Muscle layer of colon (tissue), 2 donors: ENCODE results near the gene MZF1.
"Not testable (repeated sequence)": the region's sequence is repeated elsewhere in the genome, so short reads cannot be mapped to it uniquely, and the experiment has no call there.

Experiments
- H3K27ac ChIP-seq: one replicate; pipeline ENCODE4 v1.7.0; 2013; ENCODE audit warnings: low read depth, mild to moderate bottlenecking, low read length, moderate library complexity
- H3K27me3 ChIP-seq, 2 donors: one replicate each; pipeline ENCODE4 v1.7.0; 2013; ENCODE audit warnings: low read length in 2 of 2, mild to moderate bottlenecking in 2 of 2; ENCODE audit not compliant: insufficient read depth in 2 of 2, control insufficient read depth in 1 of 2
- H3K36me3 ChIP-seq: one replicate; pipeline ENCODE4 v1.7.0; 2013; ENCODE audit warnings: mild to moderate bottlenecking, low read length; ENCODE audit not compliant: insufficient read depth
- H3K4me1 ChIP-seq: one replicate; pipeline ENCODE4 v1.7.0; 2013; ENCODE audit warnings: mild to moderate bottlenecking, low read length; ENCODE audit not compliant: insufficient read depth
- H3K4me3 ChIP-seq, 2 donors: one replicate each; pipeline ENCODE4 v1.7.0; 2013; ENCODE audit warnings: low read length in 2 of 2, low read depth in 1 of 2, mild to moderate bottlenecking in 1 of 2, moderate library complexity in 1 of 2
- H3K9ac ChIP-seq: one replicate; pipeline ENCODE4 v1.7.0; 2013; ENCODE audit warnings: low read length
- H3K9me3 ChIP-seq: one replicate; pipeline ENCODE4 v1.7.0; 2013; ENCODE audit warnings: mild to moderate bottlenecking, low read length
- donor health status: abdominal sarcoma.
- donor health status: Adenocarcinoma of cecum.

MZF1 gene

DNA sequence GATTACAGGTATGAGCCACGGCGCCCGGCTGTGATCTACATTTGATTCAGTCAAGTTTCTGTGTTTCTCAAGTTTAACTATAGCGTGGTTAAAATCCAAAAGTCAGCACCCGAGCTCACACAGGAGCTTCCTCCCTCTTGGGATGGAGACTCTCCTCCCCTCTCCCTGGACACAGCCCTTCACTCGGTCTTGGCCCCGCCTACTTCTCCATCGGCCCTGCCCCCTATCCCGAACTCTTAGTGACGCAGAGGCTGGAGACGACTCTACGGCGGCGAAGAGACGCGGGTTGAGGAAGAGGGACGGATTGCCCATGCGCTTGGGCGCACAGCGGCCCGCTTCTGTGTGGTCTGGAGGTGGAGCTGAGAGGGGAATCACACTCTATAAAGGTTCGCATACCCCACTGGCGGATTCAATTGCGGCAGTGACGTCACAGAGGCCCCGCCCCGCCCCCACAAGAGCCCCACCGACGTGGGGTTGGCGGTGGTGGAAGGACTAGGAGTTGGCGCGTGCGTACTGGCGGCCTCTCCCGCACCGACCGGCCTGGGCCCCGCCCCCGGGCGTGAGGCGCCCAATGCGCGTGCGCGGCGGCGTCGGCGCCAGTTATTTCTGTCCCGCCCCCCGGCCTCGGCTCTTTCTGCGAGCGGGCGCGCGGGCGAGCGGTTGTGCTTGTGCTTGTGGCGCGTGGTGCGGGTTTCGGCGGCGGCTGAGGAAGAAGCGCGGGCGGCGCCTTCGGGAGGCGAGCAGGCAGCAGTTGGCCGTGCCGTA, 29.1 kb downstream of the MZF1 start, which contains the start of gene TRIM28:
Gene TRIM28 (plus strand): TSS at position 239 of the 765 bp plus-strand sequence. CDS start 694 bp downstream, outside the sequence.
- peaks cover 33% of the 10 kb centered on the region for H3K36me3 ChIP-seq
- peak within 1 kb of the TSS; percentile 90 for H3K27ac ChIP-seq

DNA sequence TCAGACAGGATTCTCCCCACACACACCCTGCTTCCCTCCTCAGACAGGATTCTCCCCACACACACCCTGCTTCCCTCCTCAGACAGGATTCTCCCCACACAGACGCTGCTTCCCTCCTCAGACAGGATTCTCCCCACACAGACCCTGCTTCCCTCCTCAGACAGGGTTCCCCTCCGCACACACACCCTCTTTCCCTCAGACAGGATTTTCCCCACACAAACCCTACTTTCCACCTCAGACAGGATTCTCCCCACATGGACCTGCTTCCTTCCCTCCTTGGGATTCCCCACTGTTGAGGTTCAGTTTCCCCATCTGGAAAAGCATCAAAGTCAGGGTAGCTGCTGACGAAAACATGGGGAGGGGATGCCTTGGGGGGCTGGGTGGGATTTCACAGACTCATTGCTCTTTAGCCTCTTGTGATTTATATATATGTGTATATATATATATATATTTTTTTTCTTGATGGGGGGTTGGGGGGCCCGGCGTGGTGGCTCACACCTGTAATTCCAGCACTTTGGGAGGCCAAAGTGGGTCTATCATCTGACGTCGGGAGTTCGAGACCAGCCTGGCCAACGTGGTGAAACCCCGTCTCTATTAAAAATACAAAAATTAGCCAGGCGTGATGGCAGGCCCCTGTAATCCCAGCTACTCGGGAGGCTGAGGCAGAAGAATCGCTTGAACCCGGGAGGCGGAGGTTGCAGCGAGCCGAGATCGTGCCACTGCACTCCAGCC, 30.3 kb downstream of the MZF1 start:
- H3K4me1 ChIP-seq = peaks cover 27% of the 10 kb centered on the region
- H3K9ac ChIP-seq, H3K27ac ChIP-seq, H3K9me3 ChIP-seq, H3K4me3 ChIP-seq: not testable (repeated sequence)
- peaks cover 0 to 11% of the 10 kb centered on the region in 2 donors for H3K27me3 ChIP-seq
- peaks cover 21% of the 10 kb centered on the region for H3K36me3 ChIP-seq

More for the DNA sequence above, 29.1 kb downstream of the MZF1 start, which contains the start of gene TRIM28:
- peak within 1 kb of the TSS; percentile 92 for H3K9ac ChIP-seq
- peak within 1 kb of the TSS; percentile 82 to 91 for H3K4me3 ChIP-seq
- H3K4me1 ChIP-seq = peaks cover 27% of the 10 kb centered on the region
- no peaks in the 10 kb centered on the region for H3K9me3 ChIP-seq
- no peaks in the 10 kb centered on the region for H3K27me3 ChIP-seq

DNA sequence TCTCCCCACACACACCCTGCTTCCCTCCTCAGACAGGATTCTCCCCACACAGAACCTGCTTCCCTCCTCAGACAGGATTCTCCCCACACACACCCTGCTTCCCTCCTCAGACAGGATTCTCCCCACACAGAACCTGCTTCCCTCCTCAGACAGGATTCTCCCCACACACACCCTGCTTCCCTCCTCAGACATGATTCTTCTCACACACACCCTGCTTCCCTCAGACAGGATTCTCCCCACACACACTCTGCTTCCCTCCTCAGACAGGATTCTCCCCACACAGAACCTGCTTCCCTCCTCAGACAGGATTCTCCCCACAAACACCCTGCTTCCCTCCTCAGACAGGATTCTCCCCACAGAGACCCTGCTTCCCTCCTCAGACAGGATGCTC, 34.0 kb downstream of the MZF1 start:
- not testable (repeated sequence) for H3K4me3 ChIP-seq, H3K4me1 ChIP-seq, H3K9ac ChIP-seq, H3K27ac ChIP-seq, H3K36me3 ChIP-seq, H3K9me3 ChIP-seq
- H3K27me3 ChIP-seq = peaks cover 0 to 16% of the 10 kb centered on the region in 2 donors

DNA sequence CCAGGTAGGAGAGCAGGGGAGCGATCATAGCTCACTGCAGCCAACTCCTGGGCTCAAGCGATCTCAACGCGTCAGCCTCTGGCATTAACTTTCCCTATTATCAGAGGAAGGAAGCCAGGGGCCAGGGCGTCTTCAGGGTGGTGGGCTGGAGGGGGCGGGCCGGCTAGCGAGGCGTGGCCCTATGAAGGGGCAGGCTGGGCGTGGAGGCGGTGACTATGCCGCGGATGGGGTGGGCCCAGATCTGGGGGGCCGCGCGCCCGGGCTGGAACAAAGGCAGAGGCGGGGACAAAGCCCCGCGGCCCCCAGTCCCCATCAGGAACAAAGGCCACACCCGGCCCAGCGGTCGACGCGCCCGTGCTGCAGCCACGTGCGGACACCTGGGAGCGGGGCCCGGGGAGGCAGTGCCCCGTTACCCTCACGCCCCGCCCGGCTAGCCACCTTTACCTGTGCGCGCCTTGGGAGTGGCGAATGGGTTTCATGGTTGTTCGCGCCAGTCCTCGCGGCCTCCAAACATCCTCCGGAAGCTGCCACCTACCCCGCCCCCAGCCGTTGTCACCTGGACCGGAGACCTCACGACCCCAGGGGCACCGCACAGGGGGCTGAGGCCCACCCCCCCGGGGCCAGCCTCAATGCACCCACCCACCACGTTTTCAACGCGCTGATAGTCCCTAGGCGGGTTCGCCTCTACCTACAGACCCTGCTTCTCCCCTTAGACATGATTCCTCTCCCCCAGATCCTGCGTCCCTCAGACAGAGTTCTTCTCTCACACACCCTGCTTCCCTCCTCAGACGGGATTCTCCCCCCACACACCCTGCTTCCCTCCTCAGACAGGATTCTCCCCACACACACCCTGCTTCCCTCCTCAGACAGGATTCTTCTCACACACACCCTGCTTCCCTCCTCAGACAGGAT, 34.6 kb downstream of the MZF1 start:
- Histone ChIP-seq H3K36me3 (no peaks in the 10 kb centered on the region), H3K9me3 (no peaks in the 10 kb centered on the region), H3K9ac (no peak overlapping the region), H3K27me3 (peaks cover 0 to 16% of the 10 kb centered on the region in 2 donors), H3K4me1 (no peaks in the 10 kb centered on the region), H3K4me3 (no peak overlapping the region), H3K27ac (no peak overlapping the region)

DNA sequence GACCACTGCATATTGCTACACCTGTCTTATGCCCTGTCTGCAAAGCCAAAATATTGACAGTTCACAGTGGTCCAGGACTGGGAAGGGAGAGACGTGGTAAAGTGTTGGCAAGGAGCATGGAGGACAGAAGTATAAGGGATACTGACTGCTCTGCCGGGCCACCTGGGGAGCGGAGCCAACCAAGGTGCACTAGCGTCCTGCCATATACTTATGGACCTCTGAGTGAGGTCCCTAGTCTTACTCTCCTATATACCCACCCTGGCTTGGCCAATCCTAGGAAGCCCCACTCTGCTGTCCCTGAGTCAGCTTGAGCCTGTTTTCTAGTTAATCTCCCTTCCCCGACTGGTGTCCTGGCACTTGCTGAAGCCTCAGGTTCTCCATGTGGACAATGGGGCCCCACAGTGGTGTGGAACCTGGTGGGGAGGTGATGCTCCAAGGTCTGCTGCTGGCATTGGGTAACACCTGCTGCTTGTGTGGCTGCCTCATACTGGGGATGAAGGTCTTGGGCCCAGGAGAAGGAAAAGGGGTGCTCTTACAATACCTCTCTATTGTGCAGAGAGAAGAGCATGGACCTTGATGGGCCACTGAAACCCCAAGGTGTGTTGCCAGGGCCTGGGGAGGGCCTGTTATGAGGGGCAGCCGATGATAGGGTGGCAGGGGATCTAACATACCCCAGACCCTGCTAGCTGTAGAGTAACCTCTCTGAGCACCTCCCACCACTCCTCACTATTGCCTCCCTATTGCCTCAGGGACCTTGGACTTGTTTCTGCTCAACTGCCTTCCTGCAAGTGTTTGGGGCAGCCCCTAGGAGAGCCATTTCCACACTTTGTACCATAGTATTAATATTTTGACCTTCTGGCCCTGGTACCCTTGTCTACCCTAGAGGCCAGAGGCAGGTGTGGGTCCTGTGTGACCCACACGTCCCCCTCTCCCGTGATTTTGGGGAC, 36.0 kb downstream of the MZF1 start:
- Histone ChIP-seq H3K27me3 (peaks cover 0 to 16% of the 10 kb centered on the region in 2 donors), H3K4me3 (no peak overlapping the region), H3K4me1 (no peaks in the 10 kb centered on the region), H3K9me3 (no peaks in the 10 kb centered on the region), H3K36me3 (no peaks in the 10 kb centered on the region), H3K9ac (no peak overlapping the region), H3K27ac (no peak overlapping the region)

DNA sequence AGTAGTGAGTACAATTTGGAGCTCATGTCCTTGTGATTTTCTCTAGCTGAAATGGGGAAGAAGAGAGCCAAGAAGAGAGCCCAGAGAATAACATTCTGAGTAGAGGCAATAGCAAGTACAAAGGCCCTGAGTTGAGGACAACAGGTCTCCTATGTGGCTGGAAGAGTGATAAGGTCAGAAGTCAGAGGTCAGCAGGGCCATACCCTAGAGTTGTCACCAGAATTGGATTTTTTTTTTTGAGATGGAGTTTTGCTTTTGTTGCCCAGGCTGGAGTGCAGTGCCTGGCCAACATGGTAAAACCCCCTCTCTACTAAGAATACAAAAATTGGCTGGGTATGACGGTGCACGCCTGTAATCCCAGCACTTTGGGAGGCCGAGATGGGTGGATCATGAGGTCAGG, 37.3 kb downstream of the MZF1 start:
- Histone ChIP-seq H3K27me3 (peaks cover 0 to 16% of the 10 kb centered on the region in 2 donors), H3K27ac (no peak overlapping the region), H3K4me1 (no peaks in the 10 kb centered on the region), H3K9me3 (no peaks in the 10 kb centered on the region), H3K36me3 (no peaks in the 10 kb centered on the region), H3K9ac (no peak overlapping the region), H3K4me3 (no peak overlapping the region)

DNA sequence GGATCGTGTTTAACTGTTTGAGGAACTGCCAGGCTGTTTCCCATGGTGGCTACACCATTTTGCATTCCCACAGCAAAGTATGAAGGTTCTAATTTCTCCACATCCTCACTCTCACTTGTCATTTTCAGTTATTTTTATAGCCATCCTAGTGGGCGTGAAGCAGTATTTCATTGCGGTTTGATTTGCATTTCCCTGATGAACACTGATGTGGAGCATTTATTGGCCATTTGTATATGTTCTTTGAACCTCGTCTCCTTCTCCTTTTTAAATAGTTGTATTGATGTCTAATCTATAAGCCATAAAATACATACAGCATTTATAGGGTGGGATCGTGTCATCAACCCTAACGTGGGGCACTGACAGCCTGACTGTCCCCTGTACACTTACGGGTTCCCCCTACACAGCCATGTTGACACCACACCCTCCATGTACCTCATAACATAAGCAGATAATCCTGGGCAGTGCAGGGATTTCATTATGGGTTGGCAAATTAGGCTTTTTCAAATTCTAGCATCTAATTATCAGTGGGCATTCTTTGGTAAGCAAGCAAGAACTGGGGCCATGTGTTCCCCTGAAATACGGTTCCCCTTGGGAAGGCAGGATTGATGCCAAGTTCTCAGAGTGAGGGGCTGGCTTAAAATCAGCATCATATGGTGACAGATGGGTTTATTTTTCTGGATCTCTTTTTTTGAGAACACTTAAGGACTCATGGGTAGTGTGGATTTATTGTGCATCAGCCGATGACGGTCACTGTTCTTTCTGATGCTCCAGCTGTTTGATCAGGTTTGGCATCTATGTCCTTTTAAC, 41.9 kb downstream of the MZF1 start:
- Histone ChIP-seq H3K27ac (no peak overlapping the region), H3K4me3 (no peak overlapping the region), H3K4me1 (no peaks in the 10 kb centered on the region), H3K9me3 (no peaks in the 10 kb centered on the region), H3K27me3 (no peaks in the 10 kb centered on the region), H3K9ac (no peak overlapping the region), H3K36me3 (no peaks in the 10 kb centered on the region)

DNA sequence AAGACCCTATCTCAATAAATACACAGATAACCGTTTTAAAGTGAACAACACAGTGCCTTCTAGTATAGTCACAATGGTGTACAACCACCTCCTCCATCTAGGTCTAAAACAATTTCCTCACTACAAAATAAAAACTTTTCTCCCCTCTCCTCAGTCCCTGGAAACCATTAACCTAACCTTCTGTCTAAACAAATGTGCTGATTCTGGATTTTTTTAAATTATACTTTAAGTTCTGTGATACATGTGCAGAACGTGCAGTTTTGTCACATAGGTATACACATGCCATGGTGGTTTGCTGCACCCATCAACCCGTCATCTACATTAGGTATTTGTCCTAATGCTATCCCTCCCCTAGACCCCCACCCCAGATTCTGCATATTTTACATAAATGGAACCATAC, 43.7 kb downstream of the MZF1 start:
- Histone ChIP-seq H3K9me3 (no peaks in the 10 kb centered on the region), H3K36me3 (no peaks in the 10 kb centered on the region), H3K4me3 (no peak overlapping the region), H3K4me1 (no peaks in the 10 kb centered on the region), H3K27me3 (no peaks in the 10 kb centered on the region), H3K27ac (no peak overlapping the region), H3K9ac (no peak overlapping the region)

DNA sequence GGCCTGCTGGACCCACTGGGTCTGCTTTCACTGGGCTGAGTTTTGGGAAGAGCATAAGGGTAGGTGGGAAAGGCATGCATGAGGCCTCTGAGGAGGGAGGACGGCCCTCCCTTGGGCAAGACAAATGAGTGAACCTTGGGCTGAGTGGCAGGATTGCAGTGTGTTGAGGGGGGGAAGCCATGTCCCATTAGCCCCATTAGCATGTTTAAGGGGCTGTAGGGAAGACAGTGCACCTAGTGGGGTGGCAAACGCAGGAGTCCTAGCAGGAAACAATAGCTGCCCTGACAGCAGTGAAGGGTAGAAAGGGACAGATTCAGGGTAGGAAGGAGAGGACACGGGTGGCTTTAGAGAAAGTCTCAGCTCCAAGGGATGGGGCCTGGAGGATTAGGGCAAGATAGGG, 50.4 kb downstream of the MZF1 start:
- peaks cover 13% of the 10 kb centered on the region for H3K4me1 ChIP-seq
- H3K4me3 ChIP-seq = no peak overlapping the region
- no peaks in the 10 kb centered on the region for H3K36me3 ChIP-seq
- no peak overlapping the region for H3K27ac ChIP-seq
- no peaks in the 10 kb centered on the region for H3K9me3 ChIP-seq
- H3K9ac ChIP-seq = no peak overlapping the region
- H3K27me3 ChIP-seq = no peaks in the 10 kb centered on the region

DNA sequence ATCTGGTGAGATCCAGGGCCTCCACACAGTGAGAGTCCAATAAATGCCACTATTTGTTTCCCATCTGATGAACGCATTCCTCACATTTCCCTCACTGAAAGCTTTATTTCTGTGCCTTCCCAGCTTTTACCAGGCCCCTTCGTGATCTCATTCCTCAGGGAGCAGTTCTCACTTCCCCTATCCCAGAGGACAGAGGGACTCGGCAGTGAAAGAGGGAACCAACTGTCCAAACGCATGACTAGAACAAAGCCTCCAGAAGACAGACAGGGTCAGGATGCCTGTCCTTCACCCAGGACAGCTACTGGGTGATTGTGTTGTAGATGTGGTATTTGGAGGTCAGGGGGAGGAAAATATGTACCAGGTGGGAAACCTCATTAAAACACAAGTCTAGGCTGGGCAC, 51.5 kb downstream of the MZF1 start:
- Histone ChIP-seq H3K4me1 (peaks cover 22% of the 10 kb centered on the region), H3K4me3 (no peak overlapping the region), H3K27ac (no peak overlapping the region), H3K9me3 (no peaks in the 10 kb centered on the region), H3K27me3 (no peaks in the 10 kb centered on the region), H3K36me3 (peaks cover 9% of the 10 kb centered on the region), H3K9ac (no peak overlapping the region)
